NCI-H1694 treated with DMSO at 0.1 percent for 48 hours (cell line): Measurements from ENCODE around the gene FAM200B.

Experiments
- DNase-seq: peaks from one replicate; lab custom pipeline; 2025; lab: John Stamatoyannopoulos, UW

FAM200B gene

GRCh38 chr4:15668566-15669435 lies 12.8 kb upstream of the FAM200B start:
- DNase-seq, result no peak

DNA sequence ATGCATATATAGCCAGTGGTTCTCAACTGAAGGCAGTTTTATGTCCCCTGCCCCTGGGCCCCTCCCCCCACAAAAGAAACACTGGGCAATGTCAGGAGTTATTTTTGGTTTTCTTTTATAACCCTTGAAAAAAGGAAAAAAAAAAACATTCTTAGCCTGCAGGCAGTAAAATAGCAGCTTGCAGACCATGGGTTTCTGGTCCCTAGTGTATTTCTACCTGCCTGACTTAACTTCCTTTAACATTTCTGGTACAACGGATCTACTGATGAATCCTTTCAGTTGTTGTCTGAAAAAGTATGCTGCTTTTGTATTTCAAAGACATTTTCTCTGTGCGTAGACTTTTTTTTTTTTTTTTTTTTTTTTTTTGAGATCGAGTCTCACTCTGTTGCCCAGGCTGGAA lies 11.1 kb upstream of the FAM200B start:
- no peak for DNase-seq

DNA sequence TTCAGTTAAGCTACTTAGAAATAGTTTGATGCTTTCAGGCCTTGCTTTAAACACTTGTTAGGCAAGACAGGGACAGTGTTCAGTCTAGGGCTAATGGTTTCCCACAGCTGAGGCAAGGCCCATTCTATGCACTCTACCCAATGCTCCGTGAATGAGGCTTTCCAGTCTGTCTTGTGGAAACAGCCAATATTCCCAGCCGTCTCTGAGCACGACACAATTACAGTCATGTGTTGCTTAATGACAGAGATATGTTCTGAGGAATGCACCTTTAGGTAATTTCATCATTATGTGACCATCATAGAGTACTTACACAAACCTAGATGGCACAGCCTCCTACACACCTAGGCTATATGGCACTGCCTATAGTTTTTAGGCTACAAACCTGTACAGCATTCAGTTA lies 9.5 kb upstream of the FAM200B start:
- no peak for DNase-seq

DNA sequence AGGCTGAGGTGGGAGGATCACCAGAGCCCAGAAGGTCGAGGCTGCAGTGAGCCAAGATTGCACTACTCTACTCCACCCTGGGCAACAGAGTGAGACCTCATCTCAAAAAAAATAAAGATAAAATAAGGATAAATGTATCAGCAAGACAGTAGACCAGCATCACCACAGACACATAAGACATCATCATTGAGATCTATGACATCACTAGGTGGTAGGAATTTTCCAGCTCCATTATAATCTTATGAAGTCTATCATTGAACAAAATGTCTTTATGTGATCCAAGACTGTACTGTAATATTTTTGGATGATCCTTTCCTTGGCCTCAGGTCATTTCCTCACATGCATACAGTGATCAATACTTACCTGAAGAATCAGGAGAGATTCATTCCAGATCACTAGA lies 8.3 kb upstream of the FAM200B start:
- DNase-seq, result no peak

DNA sequence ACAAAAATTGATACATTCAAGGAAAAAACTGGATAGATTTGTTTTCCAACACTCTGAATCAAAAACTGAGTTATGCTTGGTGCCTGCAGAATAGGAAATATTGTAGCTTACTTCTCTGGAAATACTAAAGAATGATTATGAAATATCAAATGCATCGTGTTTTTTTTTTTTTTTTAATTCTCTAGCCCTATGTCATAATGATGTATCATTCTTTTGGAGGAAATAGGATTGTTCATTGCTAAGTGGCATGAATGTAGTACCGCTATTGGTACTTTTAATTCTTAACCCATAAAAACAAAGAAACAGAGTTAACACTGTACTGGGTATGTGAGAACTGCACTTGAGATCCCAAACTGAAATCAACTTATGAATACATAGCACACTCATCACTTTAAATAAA lies 7.6 kb upstream of the FAM200B start:
- no peak for DNase-seq

DNA sequence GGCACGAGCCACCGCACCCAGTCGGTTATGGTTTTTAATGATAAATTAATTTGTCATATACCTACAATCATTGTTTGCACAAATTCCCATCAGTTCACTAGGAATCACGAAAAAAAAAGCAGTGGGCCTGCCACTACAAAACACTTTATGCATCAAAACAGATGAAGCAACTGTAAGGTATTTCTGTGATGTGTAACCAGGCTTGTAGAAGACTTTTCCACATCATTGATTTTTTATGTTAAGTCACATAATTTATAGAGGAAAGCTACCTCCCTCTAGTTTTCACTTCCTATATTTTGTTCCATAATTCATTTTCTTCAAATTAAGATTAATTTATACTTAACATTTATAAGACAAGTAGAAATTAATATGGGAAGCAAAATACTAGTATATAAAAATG lies 6.7 kb upstream of the FAM200B start:
- DNase-seq, result no peak

- no peak for DNase-seq
These were observed 6.3 kb upstream of the FAM200B start for GRCh38 chr4:15675356-15675755.

GRCh38 chr4:15676039-15676438 lies 5.6 kb upstream of the FAM200B start:
- DNase-seq, result no peak

DNA sequence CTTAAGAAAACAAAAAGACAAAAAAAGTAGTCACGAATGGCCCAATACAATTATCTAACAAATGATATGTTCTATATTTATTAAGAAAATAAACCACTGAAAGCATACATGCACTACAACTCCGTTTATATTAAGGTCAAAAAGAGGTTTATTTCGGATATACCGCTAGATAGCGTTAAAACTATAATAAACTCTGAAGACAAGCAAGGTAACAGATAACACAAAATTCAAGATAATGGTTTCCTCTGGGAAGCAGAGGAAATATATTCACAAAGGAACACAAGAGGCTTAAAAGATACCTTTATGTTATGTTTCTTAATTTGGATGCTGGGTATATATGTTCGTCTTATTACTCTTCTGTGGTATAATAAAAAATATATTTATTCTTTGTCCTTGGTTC lies 4.7 kb upstream of the FAM200B start:
- DNase-seq, result no peak

DNA sequence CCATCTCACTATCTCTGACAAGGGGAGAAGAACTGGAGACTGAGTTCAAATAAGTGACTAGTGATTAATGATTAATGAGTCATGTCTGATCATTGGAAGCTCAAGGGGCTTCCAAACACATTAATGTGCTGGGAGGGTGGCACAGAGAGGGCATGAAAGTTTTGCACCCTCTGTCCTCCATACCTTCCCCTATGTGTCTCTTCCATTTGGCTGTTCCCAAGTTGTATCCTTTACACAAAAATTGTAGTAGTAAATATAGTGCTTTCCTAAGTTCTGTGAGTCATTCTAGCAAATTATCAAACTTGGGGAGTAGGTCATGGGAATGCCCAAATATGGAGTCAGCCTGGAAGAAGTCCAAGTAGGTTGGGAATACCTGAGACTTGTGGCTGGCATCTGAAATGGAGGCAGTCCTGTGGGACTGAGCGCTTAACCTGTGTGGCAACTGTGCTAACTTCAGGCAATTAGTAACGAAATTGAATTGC lies 4.1 kb upstream of the FAM200B start:
- DNase-seq, result no peak

DNA sequence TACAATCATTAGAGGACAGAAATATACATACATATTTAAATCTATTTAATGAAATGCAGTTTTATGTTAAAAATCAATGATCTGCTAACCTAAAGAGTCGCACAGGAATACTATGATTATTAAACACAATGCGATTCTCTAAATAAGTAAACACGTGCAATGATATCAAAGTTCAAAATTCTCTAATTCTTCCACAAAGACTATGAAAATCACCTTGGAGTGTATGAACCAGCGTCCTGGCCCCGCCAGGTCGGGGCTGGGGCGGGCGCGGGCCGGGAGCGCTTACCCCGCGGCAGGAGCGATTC lies 608 bp upstream of the FAM200B start:
- no peak for DNase-seq

DNA sequence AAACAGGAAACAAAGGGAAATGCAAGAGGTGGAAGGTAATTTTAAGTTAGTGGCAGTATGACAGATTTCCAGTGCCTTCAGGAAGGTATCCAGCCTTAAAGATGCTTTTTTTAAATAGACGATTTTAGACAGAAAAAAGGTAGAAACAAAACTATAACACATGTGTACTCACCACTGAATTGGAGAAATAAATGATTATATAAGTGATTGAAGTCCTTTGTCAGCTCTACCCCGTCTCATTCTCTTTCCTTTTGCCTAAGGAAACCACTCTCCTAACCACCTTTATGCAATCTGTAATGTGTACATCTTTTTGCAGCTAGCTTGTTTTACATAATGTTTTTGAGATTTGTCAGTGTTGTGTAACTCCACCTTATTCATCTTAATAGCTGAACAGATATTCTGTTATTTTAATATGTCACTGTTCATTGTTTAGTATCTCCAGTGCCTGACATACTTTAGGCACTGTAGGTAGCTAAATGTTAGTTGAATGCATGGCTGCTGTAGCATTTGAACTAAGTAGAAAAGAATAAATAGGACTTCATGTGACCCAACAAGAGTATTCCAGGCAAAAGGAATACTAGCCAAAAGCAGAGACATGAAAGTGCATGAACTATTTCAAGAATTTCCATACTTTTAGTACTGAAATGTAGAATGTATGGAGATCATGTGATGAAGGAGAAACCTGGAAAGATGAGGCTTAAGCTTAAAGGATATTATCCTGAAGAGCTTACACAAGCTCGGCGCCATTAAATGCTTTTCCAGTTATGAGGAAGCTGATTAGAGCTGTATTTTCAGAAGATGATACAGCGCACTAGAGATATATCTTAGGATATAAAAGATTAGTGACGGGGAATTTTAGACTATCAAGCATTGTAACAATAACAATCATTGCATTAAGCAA lies 865 bp downstream of the FAM200B start:
- DNase-seq, result no peak

- no peak for DNase-seq
These were observed 1.5 kb downstream of the FAM200B start for GRCh38 chr4:15683143-15683495.

DNA sequence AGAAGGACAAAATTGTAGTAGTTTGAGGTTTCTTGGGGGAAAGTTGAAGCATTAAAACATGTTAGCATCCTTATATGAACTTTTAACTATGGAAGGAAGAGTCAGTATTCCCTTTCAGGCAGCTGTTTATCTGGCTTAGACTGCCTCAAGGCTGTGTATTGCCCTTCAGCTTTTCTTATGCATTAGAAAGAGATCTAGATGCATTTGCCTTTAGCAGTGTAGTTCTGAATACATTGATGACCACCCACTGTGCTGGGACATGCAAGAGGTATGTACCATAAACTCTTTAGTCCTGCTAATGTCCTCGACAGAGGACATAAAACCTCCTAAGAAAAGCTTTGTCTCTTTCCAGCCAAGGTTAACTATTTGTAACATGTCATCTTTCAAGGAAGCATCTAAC lies 2.9 kb downstream of the FAM200B start:
- no peak for DNase-seq

GRCh38 chr4:15688051-15688450 lies 6.4 kb downstream of the FAM200B start:
- DNase-seq, result no peak

DNA sequence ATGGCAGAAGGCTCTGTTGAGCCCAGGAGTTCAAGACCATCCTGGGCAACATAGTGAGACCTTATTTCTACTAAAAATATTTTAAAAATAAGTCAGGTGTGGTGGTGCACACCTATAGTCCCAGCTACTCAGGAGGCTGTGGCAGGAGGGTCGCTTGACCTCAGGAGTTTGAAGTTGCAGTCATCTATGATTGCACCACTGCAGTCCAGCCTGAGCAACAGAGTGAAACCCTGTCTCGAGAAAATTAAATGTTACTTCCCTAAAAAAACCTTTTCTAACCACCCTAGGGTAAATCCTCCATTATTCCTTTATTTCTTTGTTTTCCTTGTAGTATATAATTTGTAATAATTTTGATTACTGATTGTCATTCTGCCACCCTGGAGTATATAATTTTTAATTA lies 7.9 kb downstream of the FAM200B start:
- no peak for DNase-seq

DNA sequence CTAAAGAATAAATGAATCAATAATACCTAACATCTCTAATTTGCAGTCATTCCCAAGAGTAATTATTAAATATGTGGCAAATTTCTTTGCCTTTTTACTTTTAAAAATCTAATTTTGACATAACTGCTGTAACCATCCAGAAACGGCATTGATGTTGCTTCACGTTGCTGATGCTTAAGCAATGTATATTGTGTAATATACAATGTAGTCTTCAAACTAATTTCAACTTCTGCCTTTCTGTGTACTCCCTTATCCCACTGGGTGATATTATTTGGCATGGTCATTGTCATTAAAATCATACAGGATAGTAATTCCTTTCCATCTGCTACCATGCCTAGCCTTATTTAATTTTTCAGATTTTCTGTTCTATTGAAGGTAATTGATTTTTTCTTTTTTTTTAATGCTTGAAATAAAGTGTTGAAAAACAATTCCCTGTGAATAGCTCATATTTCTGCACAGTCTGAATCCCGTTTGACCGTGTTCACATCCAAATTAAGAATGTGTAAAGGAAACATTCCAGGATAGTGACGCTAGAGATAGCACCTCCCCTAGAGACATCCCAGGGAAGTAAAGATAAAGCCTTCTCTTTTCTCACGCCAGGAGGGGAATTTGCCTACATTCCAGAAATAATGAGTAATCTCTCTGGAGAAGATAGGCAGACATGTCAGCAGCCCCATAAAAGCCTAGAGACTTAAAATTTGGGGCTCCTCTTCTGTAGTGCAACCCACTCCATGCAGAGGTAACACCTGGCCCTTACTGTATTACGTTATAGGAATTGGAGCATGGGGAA lies 8.6 kb downstream of the FAM200B start:
- DNase-seq, result no peak

GRCh38 chr4:15691346-15692135 lies 9.9 kb downstream of the FAM200B start:
- DNase-seq, result no peak

GRCh38 chr4:15692602-15693001 lies 11.0 kb downstream of the FAM200B start:
- no peak for DNase-seq

DNA sequence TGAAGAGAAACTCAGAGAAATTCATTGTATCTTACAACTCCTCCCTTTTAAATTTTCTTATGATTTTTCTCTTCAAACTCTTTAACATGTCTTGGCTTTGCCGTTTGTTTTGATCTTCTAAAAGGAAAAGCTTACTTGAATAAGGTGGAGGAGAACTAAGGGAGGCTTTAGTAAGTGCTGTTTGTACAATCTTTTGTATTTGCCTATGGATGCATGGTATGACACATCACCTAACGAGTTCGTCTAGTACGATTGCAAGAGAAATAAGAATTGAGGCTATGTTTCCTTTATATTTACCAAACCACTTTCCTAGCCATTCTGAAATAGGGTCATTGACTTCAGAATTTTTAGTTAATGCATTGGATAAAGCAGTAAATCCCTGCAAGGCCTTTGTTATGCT lies 12.8 kb downstream of the FAM200B start:
- no peak for DNase-seq

- DNase-seq, result no peak
These were observed 13.6 kb downstream of the FAM200B start for GRCh38 chr4:15695240-15695699.

- DNase-seq, result no peak
These were observed 14.1 kb downstream of the FAM200B start for GRCh38 chr4:15695729-15696128.
